GM19463 (cell line): Measurements from ENCODE around the gene SSBP2.
"Not testable (repeated sequence)": the region's sequence is repeated elsewhere in the genome, so short reads cannot be mapped to it uniquely, and the experiment has no call there.

ENCODE experiments used
- ATAC-seq: cut with Tn5 transposase; IDR thresholded peaks from one replicate; pipeline ENCODE4 v1.9.1; 2021; ENCODE audit warnings: mild to moderate bottlenecking, moderate library complexity; ENCODE audit not compliant: unreplicated experiment

Gene SSBP2

DNA sequence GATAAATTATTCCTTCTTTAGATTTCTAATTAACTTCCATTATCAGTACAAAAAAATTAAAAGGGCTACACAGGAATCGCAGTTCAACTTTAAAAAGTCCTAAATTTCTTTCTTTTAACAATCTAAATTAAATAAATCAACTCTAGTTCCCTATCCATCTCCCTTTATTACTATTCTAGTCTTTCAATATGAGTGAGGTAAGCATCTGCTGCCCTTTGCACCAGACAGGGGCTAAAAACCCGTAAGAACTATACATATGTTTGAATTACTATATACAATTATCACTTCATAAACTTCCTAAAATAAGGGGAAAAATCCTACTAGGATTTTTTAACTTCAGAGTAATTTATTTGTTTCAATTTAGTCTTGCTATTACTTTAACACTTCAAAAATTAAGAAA lies 145.6 kb downstream of the SSBP2 start:
- ATAC-seq, result no peak

DNA sequence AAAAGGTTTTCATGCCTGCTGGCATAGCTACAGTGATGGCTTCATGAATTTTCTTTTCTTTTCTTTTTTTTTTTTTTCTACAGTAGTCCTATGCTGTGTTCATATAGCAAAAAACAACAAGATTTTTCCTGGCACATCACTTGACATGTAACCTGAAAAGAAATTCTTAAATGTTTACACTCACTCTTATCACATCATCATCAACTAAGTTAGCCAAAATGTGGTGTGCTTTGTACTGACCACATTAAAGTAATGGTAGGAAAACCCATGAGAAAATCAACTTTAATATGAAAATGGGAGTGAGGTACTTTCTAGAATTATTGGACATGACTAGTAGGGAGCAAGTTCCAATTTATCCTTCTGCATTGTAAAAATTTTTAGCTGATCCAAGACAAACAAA lies 146.7 kb downstream of the SSBP2 start:
- ATAC-seq, result no peak

DNA sequence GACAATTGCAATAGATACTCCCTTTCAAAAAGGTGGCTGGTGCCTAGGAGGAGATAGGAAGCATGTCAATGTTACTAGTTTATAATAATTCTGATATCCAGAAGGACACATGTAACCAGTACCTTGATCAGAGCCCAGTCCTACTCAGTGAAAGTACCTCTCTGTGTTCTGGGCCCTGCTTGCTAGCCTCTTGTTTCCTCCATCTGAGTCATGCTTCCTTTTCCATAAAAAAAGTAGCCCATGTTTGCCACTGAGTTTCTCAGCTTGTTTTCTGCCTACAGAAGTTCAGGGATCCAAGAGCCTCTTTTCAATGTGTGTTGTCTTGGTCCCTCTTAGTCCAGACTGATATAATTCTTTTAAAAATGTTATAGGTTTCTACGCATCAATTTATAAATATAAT lies 149.0 kb downstream of the SSBP2 start:
- ATAC-seq, result no peak

DNA sequence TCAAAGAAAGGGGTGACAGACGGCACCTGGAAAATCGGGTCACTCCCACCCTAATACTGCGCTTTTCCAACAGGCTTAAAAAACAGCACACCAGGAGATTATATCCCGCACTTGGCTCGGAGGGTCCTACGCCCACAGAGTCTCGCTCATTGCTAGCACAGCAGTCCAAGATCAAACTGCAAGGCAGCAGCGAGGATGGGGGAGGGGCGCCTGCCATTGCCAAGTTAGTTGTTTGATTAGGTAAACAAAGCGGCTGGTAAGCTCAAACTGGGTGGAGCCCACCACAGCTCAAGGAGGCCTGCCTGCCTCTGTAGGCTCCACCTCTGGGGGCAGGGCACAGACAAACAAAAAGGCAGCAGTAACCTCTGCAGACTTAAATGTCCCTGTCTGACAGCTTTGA lies 158.8 kb downstream of the SSBP2 start:
- ATAC-seq, result not testable (repeated sequence)

DNA sequence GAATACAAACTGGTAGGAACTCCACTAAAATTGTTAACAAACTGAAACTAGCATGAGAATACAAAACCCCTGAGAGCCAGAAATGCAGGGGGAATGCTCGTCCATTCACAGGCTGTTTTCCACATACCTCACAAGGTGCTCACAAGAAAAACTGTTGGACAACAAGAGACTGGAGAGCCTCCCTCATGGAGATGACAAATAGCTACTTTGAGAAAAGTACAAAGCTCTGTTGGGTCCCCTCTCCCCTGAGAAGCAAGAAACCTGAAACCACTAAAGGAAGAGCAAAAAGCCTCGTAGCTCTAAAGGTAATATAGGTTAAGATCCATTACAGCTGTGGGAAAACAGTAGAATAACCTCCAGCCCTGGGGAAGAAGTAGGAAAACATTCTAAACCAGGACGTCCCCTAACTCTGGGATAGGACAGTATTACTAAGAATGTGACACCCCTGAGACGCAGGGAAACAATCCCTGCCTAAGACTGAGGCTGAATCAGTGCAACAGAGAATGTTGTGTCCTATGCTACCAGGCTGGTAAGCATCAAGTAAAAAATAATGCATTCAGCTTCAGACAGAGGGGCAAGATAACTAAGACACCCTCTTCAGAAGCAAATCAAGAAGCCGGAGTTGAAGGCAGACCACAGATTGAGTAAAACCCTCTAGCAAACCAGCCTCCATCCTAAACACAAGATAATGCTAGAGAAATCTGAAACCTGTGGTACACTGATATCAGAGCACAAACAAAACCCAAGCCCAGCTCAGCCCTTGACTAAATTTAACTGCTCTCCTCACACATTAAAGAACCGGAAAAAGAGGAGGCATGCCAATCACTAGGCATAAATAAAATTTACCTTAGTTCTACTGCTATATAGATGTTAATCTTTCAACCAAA lies 160.2 kb downstream of the SSBP2 start:
- no peak for ATAC-seq

DNA sequence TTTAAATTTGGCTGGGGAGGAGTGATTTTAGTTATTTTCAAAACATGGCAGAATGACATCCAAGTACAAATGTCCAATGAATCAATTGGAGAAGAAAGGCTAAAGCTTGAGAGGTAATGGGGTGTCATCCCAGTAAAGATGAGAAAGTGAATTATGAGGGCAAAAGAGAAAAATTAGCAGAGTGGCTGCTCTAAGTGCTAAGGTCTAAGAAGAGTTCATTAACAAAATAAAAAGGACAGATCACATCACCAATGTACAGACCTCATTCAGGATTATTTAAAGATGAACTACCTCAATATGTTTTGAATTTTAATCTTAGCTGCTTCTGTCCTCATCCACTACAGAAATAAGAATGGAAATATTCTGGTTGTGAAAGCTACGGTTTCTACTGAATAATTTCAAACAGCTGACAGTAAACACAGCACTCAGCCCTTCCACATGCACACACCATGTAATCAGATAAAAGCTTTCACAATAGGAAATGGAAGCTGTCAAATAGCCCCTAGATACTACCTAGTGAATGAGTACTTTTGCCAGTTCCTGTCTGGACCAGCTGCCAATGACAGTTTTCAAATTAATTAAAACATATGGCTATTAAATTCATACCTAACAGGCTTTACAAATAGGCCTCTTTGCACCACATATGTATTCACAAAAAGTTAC lies 171.5 kb downstream of the SSBP2 start:
- ATAC-seq, result no peak

DNA sequence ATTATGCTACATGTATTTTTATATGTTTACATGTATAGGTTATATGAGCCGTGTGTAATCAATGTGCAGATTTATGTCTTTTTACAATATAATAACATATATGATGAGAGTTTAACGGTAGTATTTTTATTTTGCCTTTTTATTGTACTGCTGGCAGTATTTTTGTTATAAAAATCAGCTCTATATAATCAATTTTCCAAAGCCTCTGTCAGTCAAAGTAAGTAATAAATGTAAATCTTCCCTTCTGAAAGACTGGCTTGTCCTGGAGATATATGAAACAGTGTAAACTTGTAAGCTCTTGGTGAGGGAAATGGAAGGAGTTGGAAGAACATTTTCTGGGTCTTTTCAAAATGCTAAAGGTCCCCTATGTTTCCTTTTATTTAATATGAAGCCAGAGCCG lies 173.8 kb downstream of the SSBP2 start:
- ATAC-seq, result no peak

DNA sequence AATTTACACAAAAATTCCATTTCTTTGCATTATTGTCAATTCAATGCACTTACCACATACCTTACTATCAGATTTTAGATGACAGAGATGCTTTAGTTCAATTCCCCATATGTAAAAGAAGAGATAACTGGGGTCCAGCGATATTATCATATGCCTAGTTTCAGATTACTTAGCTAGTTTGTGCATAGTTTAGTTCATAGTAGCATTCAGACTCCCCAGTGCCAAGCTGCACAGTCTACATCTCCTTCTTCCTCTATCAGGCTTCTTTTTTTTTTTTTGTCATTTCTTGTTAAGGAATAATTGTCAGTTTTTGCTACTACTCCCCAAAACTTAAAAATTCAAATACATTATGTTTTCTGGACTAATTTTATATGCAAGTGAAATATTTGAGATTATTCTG lies 175.0 kb downstream of the SSBP2 start:
- ATAC-seq, result no peak

DNA sequence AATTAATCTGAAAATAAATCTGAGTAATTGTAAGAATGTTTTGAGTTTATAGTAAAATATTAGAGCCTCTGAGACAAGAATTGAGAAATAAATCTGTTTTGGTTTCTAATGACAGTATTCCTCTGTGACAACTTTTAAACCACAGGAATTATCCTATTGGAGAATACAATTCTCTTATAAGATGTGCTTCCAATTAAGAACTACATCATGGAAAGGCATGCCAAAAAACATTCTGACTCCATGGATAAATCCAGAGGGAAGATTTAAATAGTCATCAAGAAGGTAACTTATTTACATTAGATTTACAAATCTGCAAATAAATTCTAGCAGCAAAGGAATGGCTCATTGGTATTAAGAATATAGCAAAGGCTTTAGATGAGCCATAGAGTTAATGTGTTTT lies 178.7 kb downstream of the SSBP2 start:
- no peak for ATAC-seq

DNA sequence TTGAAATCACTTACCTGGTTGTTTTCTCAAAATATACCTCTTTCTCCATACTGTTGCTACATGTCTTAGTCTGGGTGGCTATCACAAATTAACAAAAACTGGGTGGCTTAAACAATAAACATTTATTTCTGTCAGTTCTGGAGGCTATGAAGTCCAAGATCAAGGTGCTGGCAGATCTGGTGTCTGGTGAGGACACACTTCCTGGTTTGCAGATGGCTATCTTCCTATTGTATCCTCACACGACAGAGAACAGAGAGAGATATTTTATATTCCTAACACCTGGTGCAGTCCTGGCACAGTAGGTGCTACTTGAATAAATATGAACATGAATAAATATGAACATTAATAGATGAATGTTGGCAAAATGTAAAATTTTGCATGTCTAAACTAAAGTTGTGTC lies 192.7 kb downstream of the SSBP2 start:
- no peak for ATAC-seq

DNA sequence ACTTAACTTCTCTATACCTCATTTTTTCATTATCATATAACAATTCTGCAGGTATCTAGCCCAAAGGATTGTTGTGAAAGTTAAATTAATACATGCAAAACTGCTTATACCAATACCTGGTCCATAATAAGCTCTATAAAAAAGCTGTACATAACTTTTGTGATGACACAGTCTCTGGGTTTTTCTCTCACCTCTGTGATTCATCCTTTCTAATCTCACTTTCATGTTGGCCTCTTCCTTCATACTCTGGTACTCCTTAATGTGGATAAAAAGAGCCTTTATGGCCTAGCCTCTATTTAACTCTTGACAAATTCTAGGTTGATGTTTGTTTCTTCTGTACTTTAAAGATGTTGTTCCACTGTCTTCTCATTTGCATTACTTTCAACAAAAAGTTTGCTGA lies 194.1 kb downstream of the SSBP2 start:
- ATAC-seq, result peak; percentile 69

DNA sequence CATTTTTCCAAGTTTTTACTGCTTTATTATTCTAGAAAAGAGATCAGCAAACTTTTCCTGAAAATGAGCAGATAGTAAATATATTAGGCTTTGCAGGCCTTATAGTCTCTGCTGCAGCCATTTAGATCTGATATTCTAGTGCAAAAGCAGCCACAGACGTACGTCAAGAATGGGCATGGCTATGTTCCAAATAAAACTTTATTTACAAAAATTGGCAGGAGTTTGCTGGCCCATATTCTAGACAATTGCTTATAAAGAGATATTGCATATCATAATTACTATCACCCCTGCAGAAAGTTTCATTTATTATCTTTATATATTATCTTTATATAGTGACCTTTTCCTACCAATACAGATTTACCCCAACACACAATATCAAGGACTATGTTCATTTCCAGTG lies 195.0 kb downstream of the SSBP2 start:
- no peak for ATAC-seq

DNA sequence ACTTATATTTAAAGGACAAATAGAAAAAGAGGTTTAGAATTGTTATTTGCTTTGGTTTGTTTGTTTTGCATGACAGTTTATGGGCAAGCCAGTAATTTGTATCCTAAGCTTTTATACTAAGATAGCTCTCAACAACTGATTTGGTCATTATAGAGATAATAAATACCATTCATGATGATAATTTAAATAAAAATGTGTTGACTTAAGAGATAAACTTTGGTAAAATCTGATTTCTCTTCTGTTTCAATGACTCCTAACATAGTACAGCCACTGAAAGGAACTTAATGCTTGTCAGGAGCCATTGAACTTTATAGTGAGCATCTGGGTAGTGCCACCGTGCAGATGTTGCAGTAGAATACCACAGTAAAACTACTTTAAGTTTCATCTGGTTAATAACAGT lies 196.2 kb downstream of the SSBP2 start:
- ATAC-seq, result no peak

DNA sequence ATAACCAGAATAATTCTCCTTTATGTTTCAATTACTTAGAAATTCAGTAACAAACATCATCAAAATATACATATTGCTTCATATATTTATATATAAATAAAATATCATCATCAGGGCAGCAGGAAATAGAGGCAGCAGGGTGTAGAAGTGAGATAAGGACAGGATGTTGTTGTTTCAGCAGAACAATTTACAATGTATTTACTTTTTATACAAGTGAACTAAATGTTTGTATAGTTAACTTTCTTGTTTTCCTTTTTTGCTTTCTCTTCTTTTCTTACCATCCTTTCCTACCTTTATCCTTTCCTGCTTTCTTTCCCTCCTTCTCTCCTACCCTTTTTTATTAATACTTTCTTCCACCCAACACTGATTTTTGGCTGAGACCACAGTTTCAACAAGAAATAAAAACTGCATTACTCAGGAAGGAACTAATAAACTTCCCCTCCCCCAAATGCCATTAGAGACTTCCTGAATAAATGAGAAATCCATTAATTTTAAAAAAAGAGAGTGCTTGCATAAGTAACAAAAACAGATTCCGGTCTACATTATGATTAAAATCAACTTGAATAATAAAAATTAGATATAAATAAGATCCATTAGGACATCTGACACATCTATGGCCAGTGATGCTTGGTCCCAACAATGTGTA lies 197.2 kb downstream of the SSBP2 start:
- no peak for ATAC-seq

DNA sequence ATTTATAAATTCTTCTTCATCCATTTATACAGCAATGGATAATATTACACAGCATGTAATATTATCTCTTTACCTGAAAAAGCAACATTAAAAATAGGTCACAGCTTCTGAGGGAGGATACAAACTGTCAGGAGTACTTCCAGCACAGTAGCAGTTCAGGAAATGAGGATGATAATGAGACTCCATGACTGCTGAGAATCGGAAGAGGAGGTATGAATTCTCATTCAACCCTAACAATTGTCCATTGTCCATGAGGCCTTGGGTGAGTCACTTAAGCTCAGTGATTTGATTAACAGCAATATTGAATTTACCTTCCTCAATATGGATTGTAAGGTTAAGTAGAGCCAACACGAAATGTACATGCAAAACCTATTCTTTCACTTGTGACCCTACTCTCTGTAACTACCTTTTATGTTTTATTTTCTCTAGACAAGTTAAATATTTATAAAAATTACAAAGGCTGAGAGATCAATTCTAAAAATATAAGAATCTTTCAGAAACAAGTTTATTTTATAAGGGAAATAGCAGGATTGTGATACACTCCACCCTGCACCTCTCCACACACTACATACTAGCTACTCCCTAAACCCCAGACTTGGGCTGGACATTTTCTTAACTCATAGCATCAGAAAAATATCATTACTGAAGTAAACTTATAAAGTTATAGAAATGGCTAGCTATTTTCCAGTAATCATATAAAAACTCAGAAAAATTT lies 197.9 kb downstream of the SSBP2 start:
- no peak for ATAC-seq

DNA sequence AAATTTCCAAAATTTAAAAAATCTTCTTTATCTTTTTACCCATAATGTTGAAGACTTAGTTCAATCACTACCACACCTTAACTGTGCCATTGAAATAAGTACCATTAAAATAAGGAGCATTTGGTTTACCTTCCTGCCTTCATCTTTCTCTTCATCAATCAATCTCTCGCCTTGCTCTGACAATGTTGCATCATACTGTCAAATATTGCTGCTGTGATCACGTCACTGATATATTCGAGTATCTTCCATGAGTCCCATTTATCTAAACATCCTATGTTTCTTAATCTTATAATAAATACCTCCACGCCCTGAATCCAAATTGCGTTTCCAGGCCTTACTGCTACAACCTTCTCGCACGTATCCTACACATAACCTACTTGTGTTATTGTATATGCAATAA lies 201.8 kb downstream of the SSBP2 start:
- no peak for ATAC-seq

DNA sequence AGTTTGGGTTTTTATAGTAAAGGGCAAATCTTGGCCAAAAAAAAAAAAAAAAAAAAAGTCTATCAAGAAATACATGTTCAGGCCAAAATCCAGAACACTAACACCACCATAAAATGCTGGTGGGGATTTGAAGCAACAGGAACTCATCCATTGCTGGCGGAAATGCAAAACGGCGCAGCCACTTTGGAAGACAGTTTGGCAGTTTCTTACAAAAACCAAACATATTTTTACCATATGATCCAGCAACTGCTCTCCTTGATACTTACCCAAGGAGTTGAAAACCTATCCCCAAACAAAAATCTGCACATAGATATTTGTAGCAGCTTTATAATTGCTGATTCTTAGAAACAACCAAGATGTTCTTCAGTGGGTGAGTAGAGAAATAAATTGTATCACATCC lies 203.9 kb downstream of the SSBP2 start:
- ATAC-seq, result no peak

DNA sequence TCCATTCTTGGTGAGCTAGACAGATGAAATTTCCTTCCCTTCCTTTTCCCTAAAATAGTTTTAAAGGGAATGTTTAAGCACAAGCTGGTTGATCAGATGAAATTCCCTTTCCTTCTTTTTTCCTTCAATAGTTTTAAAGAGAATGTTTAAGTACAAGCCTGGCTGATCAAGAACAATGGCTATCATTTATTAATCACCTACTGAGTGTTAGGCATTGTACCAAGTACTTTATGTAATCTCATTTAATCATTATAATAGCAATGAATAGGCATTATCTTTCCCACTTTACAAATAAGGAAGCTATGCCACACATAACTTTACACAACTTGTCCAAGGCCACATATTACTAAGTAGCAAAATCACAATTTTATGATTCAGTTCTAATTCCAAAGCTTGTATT lies 205.0 kb downstream of the SSBP2 start:
- ATAC-seq, result no peak

DNA sequence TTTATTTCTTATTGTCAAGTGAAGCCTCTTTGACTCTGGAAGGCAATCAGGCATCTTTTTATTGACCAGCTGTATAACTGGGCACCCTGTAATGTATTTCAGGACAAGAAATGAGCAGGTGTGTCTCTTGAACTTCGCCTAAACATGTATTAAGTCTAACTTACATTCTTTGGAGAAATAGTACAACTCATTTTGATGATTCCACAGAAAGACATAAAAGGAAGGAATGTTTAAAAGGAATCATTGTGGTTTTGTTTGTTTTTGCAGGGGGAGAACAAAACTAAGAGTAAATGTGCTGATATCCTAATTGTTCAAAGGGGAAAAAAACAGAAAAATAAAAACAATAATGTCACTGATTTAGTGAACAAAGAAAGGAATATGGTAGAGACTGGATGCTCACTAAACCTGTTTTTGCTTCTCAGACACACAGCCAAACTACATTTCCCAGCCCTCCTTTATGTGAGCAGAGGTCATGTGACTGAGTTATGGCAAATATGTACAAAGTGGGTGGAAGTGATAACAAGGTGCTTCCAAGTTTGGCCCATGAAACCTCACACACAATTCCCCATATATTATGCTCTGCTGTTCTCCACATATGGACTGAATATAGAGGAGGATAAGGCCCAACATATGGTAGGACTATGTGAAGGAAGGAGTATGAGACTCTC lies 206.4 kb downstream of the SSBP2 start:
- ATAC-seq, result no peak

DNA sequence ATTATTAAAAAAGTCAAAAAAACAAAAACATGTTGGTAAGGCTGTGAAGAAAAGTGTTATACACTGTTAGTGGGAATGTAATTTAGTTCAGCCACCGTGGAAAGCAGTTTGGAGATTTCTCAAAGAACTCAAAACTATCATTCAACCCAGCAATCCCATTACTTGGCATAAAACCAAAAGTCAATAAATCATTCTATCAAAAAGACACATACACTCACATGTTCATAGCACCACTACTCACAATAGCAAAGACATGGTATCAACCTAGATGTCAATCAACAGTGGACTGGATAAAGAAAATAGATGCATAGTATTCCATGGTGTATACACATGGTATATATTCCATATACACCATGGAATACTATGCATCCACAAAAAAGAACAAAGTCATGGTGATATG lies 208.7 kb downstream of the SSBP2 start:
- no peak for ATAC-seq
